ENCODE data around the gene CCDC32. TPM values are rescaled to one million over a fixed set of nuclear protein-coding genes. Genes with fewer than 3 reads are reported as not detected.
A peak's percentile ranks its signal among the peaks of the same experiment; 100 is the strongest.

CCDC32 gene, protein sequence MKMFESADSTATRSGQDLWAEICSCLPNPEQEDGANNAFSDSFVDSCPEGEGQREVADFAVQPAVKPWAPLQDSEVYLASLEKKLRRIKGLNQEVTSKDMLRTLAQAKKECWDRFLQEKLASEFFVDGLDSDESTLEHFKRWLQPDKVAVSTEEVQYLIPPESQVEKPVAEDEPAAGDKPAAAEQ
- total RNA-seq: 10 to 100 TPM; 21.4 to 55.3 (median 40.5) TPM
- 10 to 100 TPM; 28.8 to 43.0 (median 31.0) TPM for polyA plus RNA-seq

DNA sequence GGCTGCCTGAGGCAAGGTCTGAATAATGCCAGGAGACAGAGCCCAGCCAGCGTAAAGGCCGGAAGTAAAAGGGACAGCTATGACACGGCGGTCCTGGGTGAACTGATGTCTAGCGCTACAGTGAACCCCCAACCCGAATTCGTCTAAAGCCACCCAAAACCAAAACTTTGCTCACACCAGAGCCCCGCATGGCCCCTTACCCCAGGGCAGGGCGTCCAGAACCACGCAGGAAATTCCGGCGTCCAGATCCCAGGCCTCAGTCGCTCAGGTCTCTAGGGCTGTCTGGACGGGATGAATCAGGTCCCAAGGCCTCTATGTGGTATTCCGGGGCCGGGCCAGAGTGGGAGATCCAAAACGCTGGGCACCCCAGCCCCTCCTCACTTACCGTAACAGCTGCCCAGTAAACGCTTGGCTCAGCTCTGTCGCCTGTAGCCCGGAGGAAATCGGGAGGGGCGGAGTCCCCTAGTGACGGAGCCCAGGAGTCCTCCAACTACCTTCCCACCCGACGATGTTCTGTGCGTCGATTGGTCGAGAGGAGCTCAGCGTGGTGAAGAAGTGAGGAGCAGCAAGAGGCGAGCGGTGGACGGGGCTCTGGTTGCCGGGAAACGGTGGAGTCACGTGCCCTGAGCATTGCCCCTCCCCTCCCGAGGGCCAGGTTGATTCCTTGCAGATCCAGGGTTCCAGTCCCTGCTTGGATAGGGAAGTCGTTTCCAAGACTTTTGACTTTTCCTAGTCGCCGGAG is at the start of gene CCDC32:
CCDC32 (minus strand) TSS at position 452 of the 742 bp plus-strand sequence. CDS start 2,027 bp downstream, outside the sequence.
- 0% methylated on average over 40 of the region's 40 CpGs for WGBS, 2 donors
- H3K9me3 ChIP-seq: no peaks in the 10 kb centered on the region
- intact Hi-C loops (cut with DNase I): loop anchor here (5.0 to 10.0 kb wide), 3 partner anchors 92 to 190 kb away; partner anchors contain the start of genes BAHD1, CHST14 and RMDN3

DNA sequence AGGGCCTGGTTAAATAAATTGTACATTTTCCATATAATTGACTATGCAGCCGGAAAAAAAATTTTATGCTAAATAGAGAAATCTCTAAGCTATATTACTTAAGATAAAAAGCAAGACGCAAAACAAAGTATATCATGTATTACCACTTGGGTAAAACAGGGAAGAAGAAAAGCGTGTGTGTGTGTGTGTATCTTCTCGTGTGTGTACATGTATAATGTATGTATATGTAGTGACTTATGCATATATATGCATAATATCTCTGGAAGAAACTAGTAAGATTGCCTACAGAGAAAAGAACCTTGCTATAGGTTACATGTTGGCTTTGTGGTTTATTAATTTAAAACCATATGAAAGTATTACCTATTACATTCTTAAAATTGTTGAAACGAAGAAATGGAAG is 48.2 kb upstream of the CCDC32 start:
- intact Hi-C loops (cut with DNase I): no loop called here
- Histone ChIP-seq H3K9me3 (no peaks in the 10 kb centered on the region), H3K4me3 (no peak overlapping the region), H3K27me3 (no peaks in the 10 kb centered on the region), H3K4me1 (no peaks in the 10 kb centered on the region), H3K36me3 (no peaks in the 10 kb centered on the region), H3K27ac (no peak overlapping the region)
- 73 to 88% methylated on average over 5 of the region's 5 CpGs for WGBS, 2 donors
- TF ChIP-seq POLR2A (IDR thresholded peaks at IDR 0.05): no peak
- no peak for TF ChIP-seq POLR2AphosphoS5 (IDR thresholded peaks at IDR 0.05)
- TF ChIP-seq, protein P1, sequence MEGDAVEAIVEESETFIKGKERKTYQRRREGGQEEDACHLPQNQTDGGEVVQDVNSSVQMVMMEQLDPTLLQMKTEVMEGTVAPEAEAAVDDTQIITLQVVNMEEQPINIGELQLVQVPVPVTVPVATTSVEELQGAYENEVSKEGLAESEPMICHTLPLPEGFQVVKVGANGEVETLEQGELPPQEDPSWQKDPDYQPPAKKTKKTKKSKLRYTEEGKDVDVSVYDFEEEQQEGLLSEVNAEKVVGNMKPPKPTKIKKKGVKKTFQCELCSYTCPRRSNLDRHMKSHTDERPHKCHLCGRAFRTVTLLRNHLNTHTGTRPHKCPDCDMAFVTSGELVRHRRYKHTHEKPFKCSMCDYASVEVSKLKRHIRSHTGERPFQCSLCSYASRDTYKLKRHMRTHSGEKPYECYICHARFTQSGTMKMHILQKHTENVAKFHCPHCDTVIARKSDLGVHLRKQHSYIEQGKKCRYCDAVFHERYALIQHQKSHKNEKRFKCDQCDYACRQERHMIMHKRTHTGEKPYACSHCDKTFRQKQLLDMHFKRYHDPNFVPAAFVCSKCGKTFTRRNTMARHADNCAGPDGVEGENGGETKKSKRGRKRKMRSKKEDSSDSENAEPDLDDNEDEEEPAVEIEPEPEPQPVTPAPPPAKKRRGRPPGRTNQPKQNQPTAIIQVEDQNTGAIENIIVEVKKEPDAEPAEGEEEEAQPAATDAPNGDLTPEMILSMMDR (IDR thresholded peaks at IDR 0.05): no peak
- no peak for TF ChIP-seq EP300 (IDR thresholded peaks at IDR 0.05)
- no peak for DNase-seq

More for the DNA sequence above, at the start of gene CCDC32:
- peak; percentile 99 for DNase-seq
- peaks cover 0 to 21% (median 3%) of the 10 kb centered on the region in 4 donors for H3K36me3 ChIP-seq
- TF ChIP-seq POLR2AphosphoS5 (IDR thresholded peaks at IDR 0.05): peak; percentile 84 to 93 (median 88)
- peak; percentile 62 to 73 for TF ChIP-seq POLR2A (IDR thresholded peaks at IDR 0.05)
- TF ChIP-seq, protein P1 (IDR thresholded peaks at IDR 0.05): no peak
- TF ChIP-seq EP300 (IDR thresholded peaks at IDR 0.05): no peak
- peaks cover 0 to 33% (median 23%) of the 10 kb centered on the region in 4 donors for H3K4me1 ChIP-seq
- no peaks in the 10 kb centered on the region for H3K27me3 ChIP-seq
- peak within 1 kb of the TSS; percentile 86 to 97 (median 96) for H3K27ac ChIP-seq
- H3K4me3 ChIP-seq: peak within 1 kb of the TSS; percentile 63 to 90 (median 86)

DNA sequence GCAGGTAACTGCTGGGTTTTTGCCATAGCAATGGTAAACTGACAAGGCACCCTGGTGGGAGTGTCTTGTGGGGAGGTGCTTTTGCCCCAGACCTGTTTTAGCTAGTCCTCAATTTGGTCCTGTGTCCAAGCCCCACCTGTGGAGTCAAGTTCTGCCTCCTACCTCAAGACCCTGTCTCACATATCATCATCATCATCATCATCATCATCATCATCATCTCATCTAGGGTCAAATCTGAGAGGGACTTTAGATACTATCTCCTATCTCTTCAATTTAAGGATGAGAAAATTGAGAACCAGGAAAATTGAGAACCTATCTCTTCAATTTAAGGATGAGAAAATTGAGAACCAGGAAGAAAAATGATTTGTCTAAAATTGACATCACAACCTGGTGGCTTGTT is 39.1 kb upstream of the CCDC32 start:
- intact Hi-C loops (cut with DNase I): no loop called here
- no peaks in the 10 kb centered on the region for H3K27me3 ChIP-seq
- no peak for DNase-seq

DNA sequence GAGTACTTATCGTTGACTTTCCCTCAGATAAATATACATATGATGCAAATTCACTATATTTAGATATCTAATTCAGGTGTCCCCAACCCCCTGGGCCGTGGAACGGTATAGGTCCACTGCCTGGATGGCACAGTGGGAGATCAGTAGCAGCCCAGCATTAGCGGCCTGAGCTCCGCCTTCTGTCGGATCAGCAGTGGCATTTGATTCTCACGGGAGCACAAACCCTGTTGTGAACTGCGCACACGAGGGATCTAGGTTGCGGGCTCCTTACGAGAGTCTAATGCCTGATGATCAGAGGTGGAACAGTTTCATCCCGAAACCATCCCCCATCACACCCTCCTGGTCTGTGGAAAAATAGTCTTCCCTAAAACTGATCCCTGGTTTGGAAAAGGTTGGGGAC is 36.1 kb upstream of the CCDC32 start:
- Histone ChIP-seq H3K9me3 (no peaks in the 10 kb centered on the region), H3K4me3 (no peak overlapping the region), H3K27ac (no peak overlapping the region), H3K4me1 (no peaks in the 10 kb centered on the region), H3K36me3 (no peaks in the 10 kb centered on the region), H3K27me3 (peaks cover 0 to 15% (median 3%) of the 10 kb centered on the region in 3 donors)
- DNase-seq: no peak
- 95% methylated on average over 12 of the region's 12 CpGs for WGBS, 2 donors
- TF ChIP-seq, protein P1 (IDR thresholded peaks at IDR 0.05): no peak
- TF ChIP-seq EP300 (IDR thresholded peaks at IDR 0.05): no peak
- TF ChIP-seq POLR2AphosphoS5 (IDR thresholded peaks at IDR 0.05): no peak
- no peak for TF ChIP-seq POLR2A (IDR thresholded peaks at IDR 0.05)
- intact Hi-C loops (cut with DNase I): no loop called here

More for the DNA sequence above, 39.1 kb upstream of the CCDC32 start:
- Histone ChIP-seq H3K36me3 (no peaks in the 10 kb centered on the region), H3K9me3 (no peaks in the 10 kb centered on the region), H3K27ac (no peak overlapping the region), H3K4me1 (no peaks in the 10 kb centered on the region), H3K4me3 (no peak overlapping the region)
- no peak for TF ChIP-seq POLR2A (IDR thresholded peaks at IDR 0.05)
- TF ChIP-seq, protein P1 (IDR thresholded peaks at IDR 0.05): no peak
- no peak for TF ChIP-seq EP300 (IDR thresholded peaks at IDR 0.05)
- no peak for TF ChIP-seq POLR2AphosphoS5 (IDR thresholded peaks at IDR 0.05)

Data from sigmoid colon (tissue), 7 donors.